GM12872 (cell line): ENCODE data around the gene LUC7L2.

ENCODE experiments used
- TF ChIP-seq, protein P1 (sequence below): IDR thresholded peaks from 3 replicates; pipeline ENCODE4 v1.5.1; 2011; ENCODE audit warnings: low read depth, mild to moderate bottlenecking, low read length, moderate library complexity; ENCODE audit not compliant: insufficient read depth

Gene LUC7L2

DNA sequence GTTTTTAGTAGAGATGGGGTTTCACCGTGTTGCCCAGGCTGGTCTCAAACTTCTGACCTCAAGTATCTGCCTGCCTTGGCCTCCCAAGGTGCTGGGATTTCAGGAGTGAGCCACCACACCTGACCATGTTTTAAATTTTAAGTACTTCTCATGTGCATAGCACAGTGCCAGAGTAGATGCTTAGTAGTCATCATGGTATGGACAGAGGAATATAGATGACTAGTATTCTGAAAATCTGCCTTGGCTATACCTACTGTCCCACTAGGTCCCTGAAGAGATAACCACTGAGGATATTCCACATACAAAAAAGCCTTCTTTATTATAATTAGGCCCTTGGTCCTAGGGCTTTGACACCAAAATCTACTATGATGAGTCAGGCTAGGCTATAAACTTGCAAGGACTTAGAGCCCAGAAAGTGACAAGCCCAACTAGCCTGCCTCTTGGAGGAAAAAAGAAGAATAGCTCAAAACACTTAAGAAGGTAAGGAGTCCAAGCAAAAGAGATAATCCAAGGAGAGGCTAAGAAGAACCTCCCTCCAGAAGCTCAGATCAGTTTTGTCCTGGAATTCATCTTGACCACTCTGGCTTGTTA is 34.0 kb downstream of the LUC7L2 start:
- TF ChIP-seq, protein P1, sequence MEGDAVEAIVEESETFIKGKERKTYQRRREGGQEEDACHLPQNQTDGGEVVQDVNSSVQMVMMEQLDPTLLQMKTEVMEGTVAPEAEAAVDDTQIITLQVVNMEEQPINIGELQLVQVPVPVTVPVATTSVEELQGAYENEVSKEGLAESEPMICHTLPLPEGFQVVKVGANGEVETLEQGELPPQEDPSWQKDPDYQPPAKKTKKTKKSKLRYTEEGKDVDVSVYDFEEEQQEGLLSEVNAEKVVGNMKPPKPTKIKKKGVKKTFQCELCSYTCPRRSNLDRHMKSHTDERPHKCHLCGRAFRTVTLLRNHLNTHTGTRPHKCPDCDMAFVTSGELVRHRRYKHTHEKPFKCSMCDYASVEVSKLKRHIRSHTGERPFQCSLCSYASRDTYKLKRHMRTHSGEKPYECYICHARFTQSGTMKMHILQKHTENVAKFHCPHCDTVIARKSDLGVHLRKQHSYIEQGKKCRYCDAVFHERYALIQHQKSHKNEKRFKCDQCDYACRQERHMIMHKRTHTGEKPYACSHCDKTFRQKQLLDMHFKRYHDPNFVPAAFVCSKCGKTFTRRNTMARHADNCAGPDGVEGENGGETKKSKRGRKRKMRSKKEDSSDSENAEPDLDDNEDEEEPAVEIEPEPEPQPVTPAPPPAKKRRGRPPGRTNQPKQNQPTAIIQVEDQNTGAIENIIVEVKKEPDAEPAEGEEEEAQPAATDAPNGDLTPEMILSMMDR: no peak

GRCh38 chr7:139394540-139394939 is 34.8 kb downstream of the LUC7L2 start:
- TF ChIP-seq, protein P1: no peak

DNA sequence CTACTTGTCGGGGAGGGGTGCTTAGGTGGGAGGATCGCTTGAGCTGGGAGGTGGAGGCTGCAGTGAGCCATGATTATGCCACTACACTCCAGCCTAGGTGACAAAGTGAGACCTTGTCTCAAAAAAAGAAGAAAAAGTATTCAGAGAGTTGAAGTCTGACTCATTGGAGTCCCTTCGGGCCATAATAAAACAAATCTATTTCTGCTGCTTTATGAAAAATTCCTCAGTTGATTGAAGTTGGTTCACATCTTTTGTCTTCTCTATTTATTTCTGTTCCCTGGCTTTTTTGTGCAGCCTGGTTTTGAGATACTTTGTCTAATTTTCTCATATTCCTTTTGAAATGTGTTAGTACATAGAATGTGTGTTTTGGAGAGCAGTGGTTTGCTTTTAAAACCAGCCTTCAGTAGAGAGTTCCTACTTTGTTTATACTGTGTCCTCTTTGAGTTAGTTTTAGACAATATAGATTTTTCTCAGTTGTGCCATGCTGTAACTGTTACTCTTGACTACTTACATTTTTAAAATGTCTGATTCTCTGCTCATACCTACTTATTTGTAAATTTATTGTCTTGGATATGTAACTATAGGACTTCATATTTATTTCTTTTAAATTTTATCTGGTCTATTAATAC is 36.7 kb downstream of the LUC7L2 start:
- TF ChIP-seq, protein P1: no peak

DNA sequence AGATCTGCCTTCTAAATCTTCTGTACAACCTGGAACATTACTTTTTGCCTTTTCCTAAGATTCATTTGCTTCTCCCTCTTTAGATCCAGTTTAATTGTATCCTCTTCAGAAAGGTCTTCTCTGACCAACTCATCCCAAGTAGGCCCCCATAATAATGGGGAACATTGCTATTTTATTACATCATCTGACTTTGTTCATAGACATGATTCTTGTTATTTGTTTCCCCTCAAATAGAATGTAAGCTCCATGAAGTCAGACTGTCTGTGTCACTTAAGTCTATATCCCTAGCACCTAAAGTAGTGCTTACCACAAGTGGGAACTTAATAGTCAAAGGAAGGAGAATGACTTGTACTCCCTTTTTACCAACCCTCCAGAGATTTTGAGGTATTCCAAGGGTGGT is 37.5 kb downstream of the LUC7L2 start:
- TF ChIP-seq, protein P1: no peak

DNA sequence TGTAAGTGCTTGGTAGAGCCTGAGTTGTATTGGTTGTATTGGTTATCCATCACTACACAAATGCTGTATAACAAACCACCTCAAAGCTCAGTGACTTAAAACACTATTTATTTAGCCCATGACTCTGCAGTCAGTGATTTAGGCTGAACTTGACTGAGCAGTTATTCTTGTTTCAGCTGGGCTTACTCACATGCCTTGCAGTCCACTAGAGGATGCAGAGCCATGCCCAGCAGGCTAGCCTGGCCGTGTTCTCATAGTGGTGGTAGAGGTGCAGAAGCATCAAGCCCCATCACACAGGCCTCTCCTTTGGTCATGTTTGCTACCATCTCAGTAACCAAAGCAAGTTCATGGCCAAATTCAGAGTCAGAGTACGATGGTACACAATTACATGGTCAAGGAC is 43.9 kb downstream of the LUC7L2 start:
- TF ChIP-seq, protein P1: no peak

- TF ChIP-seq, protein P1: no peak
Measured at GRCh38 chr7:139407555-139407954, 47.9 kb downstream of the LUC7L2 start.

- TF ChIP-seq, protein P1: no peak
Measured at GRCh38 chr7:139416405-139416804, 56.7 kb downstream of the LUC7L2 start.
